Measurements from ENCODE around the gene SKI. TPM values are rescaled to one million over a fixed set of nuclear protein-coding genes. Genes with fewer than 3 reads are reported as not detected.

The SKI gene
- total and polyA plus RNA-seq, 2 donors (not counting 1 experiment from before 2014, with no cell fraction given) = 14.9 to 74.9 TPM

DNA sequence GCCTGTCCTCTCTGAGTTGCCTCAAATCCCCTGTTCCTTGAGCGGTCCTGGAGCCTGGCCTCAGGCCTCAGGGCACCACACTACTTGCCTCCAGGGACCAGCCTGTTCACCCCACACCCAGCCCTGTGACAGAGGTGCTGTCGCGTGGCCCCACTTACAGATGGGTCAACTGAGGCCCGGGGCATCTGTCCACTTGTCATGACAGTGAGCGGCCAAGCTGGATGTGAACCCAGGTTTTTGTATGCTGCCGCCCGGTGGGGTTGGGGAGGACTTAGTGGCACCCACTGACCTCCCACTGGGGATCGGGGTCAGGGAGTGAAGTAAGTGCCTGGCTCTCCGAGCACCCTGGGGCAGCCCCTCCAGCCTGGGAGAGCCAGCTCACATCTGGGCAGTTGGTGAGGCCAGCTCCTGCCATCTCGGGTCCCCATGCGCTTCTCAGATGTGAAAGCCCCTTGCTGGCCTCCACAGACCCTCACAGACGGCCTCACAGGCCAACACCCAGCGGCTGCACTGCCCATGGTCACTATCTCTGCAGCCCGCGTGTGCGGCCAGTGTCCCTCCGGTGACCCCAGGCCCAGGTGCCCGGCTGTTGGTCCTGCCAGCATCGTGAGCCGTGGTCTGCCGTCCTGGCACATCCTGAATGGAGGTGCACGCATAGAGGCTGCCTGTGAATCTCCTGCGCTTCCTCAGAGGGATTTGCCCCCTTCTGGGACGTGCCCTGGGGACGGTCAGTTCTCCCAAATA, 24.3 kb upstream of the SKI start:
- intact Hi-C loops (cut with micrococcal nuclease) = loop anchor here (2.0 kb wide), 2 partner anchors 15 to 383 kb away; partner anchors contain the start of gene PRXL2B
- peak overlapping the region; percentile 92 for H3K4me2 ChIP-seq (replicated peaks; ENCODE audit: low read depth, low read length, poor library complexity, severe bottlenecking)
- H3K27me3 Mint-ChIP-seq = no peaks in the 10 kb centered on the region
- peaks cover 41% of the 10 kb centered on the region for H3K4me1 Mint-ChIP-seq
- TF ChIP-seq EZH2 (IDR thresholded peaks at IDR 0.05; ENCODE audit: borderline replicate concordance, insufficient read depth, low read depth, low read length, poor library complexity, severe bottlenecking) = no peak
- peak overlapping the region; percentile 68 for H3K9ac ChIP-seq (ENCODE audit: low read length)
- H3K27me3 ChIP-seq (replicated peaks in 1 of 4; ENCODE audit: control extremely low read depth in 1 of 4, control insufficient read depth in 3 of 4, insufficient read depth in 4 of 4, low read length in 3 of 4) = no peaks in the 10 kb centered on the region
- ChIA-PET POLR2A (interaction anchor here (1.2 to 1.6 kb wide), 3 partner anchors 23 to 188 kb away, joined by 3 to 8 read pairs (median 6); partner anchors contain the start of genes MORN1 and RER1), CTCF (interaction anchor here (1.2 to 2.1 kb wide), 3 partner anchors 9 to 178 kb away, joined by 3 to 18 read pairs (median 6); partner anchors contain the start of gene FAAP20)
- H3K9me3 Mint-ChIP-seq (ENCODE audit: insufficient read depth) = no peaks in the 10 kb centered on the region
- DNase-seq = peak; percentile 39
- H3K4me3 Mint-ChIP-seq = peak overlapping the region; percentile 13
- peak overlapping the region in 3 of 5 experiments; percentile 50 to 68 (median 56) for H3K4me3 ChIP-seq (ENCODE audit: control extremely low read depth in 1 of 5, extremely low read depth in 1 of 5, insufficient read depth in 1 of 5, low read depth in 2 of 5, low read length in 4 of 5)
- H3K9me3 ChIP-seq (ENCODE audit: control extremely low read depth in 1 of 3, control insufficient read depth in 2 of 3, insufficient read depth in 1 of 3, low read length in 2 of 3) = peaks cover 0 to 3% (median 0%) of the 10 kb centered on the region in 3 donors
- no peaks in the 10 kb centered on the region for H3K36me3 ChIP-seq (replicated peaks in 1 of 2; ENCODE audit: control extremely low read depth in 1 of 2, control insufficient read depth in 1 of 2, extremely low read depth in 1 of 2, insufficient read depth in 2 of 2, low read length in 1 of 2)
- peaks cover 43 to 54% of the 10 kb centered on the region in 2 donors for H3K4me1 ChIP-seq (ENCODE audit: control insufficient read depth in 2 of 2, insufficient read depth in 2 of 2, low read length in 2 of 2)
- 90% methylated on average over 22 of the region's 25 CpGs for WGBS (ENCODE audit: insufficient coverage)
- H3K79me2 ChIP-seq (ENCODE audit: control insufficient read depth, insufficient read depth, low read length) = no peaks in the 10 kb centered on the region
- H3K27ac Mint-ChIP-seq = no peak overlapping the region
- no peaks in the 10 kb centered on the region for H4K20me1 ChIP-seq (ENCODE audit: control insufficient read depth, insufficient read depth, low read length, poor library complexity, severe bottlenecking)
- no peak for ATAC-seq (ENCODE audit: low read depth)
- H2AFZ ChIP-seq (ENCODE audit: insufficient read depth, low read depth, low read length, poor library complexity, severe bottlenecking) = no peak overlapping the region
- H3K27ac ChIP-seq (ENCODE audit: low read length in 2 of 2) = peak overlapping the region in 1 of 2 donors; percentile 55

DNA sequence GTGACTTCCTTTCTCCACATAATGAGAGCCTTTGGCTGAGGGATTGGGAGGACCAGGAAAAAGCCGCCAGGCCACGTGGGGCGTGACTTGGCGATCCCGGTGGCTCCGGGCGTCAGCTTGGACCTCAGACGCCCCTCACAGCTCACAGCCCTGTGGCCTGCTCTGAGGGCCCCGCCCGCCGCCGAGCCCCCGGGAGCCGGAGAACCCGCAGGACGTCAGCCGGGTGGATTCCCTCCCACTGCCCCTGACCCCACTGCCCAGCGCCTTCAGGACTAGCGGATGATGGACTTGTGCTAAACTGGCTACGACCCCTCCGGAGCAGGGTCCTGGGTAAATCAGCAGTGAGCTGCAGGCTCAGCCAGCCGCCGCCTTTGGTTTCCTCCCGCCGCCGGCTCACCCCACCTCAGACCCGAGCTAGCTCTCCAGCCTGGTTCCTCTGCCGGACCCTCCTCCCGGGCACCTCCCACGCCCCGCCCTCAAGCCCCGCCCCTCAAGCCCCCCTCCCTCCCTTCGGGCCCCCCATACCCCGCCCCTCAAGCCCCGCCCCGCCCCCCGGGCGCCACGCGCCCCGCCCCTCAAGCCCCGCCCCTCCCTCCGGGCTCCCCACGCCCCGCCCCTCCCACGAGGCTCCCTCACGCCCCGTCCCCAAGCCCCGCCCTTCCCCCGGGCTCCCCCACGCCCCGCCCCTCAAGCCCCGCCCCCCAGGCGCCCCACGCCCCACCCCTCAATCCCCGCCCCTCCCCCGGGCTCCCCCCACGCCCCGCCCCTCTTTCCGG, 23.5 kb upstream of the SKI start:
- Histone ChIP-seq H3K36me3 (replicated peaks in 1 of 2; ENCODE audit: control extremely low read depth in 1 of 2, control insufficient read depth in 1 of 2, extremely low read depth in 1 of 2, insufficient read depth in 2 of 2, low read length in 1 of 2) (no peaks in the 10 kb centered on the region), H4K20me1 (ENCODE audit: control insufficient read depth, insufficient read depth, low read length, poor library complexity, severe bottlenecking) (no peaks in the 10 kb centered on the region), H3K4me2 (replicated peaks; ENCODE audit: low read depth, low read length, poor library complexity, severe bottlenecking) (peak overlapping the region; percentile 92), H3K79me2 (ENCODE audit: control insufficient read depth, insufficient read depth, low read length) (no peaks in the 10 kb centered on the region), H3K4me1 (ENCODE audit: control insufficient read depth in 2 of 2, insufficient read depth in 2 of 2, low read length in 2 of 2) (peaks cover 35 to 47% of the 10 kb centered on the region in 2 donors), H3K4me3 (ENCODE audit: control extremely low read depth in 1 of 5, extremely low read depth in 1 of 5, insufficient read depth in 1 of 5, low read depth in 2 of 5, low read length in 4 of 5) (peak overlapping the region in 4 of 5 experiments; percentile 43 to 68 (median 53)), H2AFZ (ENCODE audit: insufficient read depth, low read depth, low read length, poor library complexity, severe bottlenecking) (peak overlapping the region; percentile 58), H3K9ac (ENCODE audit: low read length) (peak overlapping the region; percentile 68), H3K27ac (ENCODE audit: low read length in 2 of 2) (peak overlapping the region; percentile 36 to 59), H3K9me3 (ENCODE audit: control extremely low read depth in 1 of 3, control insufficient read depth in 2 of 3, insufficient read depth in 1 of 3, low read length in 2 of 3) (peaks cover 0 to 3% (median 0%) of the 10 kb centered on the region in 3 donors), H3K27me3 (replicated peaks in 1 of 4; ENCODE audit: control extremely low read depth in 1 of 4, control insufficient read depth in 3 of 4, insufficient read depth in 4 of 4, low read length in 3 of 4) (no peaks in the 10 kb centered on the region)
- POLR2A ChIA-PET = interaction anchor here (0.9 to 1.6 kb wide), 5 partner anchors 10 to 187 kb away, joined by 3 to 8 read pairs (median 4); partner anchors contain the start of genes FAAP20, MORN1 and RER1
- Mint-ChIP-seq H3K27ac (peak overlapping the region; percentile 56), H3K27me3 (no peaks in the 10 kb centered on the region), H3K4me3 (peak overlapping the region; percentile 73), H3K4me1 (peaks cover 33% of the 10 kb centered on the region), H3K9me3 (ENCODE audit: insufficient read depth) (no peaks in the 10 kb centered on the region)
- intact Hi-C loops (cut with micrococcal nuclease) = loop anchor here (1.0 to 5.0 kb wide), 6 partner anchors 9 to 382 kb away; partner anchors contain the start of gene PRXL2B
- CTCF ChIA-PET = interaction anchor here (1.0 to 2.1 kb wide), 3 partner anchors 9 to 180 kb away, joined by 3 to 18 read pairs (median 6); partner anchors contain the start of gene FAAP20
- TF ChIP-seq EZH2 (IDR thresholded peaks at IDR 0.05; ENCODE audit: borderline replicate concordance, insufficient read depth, low read depth, low read length, poor library complexity, severe bottlenecking) = no peak
- TF ChIP-seq, protein P1, sequence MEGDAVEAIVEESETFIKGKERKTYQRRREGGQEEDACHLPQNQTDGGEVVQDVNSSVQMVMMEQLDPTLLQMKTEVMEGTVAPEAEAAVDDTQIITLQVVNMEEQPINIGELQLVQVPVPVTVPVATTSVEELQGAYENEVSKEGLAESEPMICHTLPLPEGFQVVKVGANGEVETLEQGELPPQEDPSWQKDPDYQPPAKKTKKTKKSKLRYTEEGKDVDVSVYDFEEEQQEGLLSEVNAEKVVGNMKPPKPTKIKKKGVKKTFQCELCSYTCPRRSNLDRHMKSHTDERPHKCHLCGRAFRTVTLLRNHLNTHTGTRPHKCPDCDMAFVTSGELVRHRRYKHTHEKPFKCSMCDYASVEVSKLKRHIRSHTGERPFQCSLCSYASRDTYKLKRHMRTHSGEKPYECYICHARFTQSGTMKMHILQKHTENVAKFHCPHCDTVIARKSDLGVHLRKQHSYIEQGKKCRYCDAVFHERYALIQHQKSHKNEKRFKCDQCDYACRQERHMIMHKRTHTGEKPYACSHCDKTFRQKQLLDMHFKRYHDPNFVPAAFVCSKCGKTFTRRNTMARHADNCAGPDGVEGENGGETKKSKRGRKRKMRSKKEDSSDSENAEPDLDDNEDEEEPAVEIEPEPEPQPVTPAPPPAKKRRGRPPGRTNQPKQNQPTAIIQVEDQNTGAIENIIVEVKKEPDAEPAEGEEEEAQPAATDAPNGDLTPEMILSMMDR (IDR thresholded peaks at IDR 0.05) = no peak
- DNase-seq (peak; percentile 84), ATAC-seq (ENCODE audit: low read depth) (peak; percentile 52)
- 5% methylated on average over 25 of the region's 60 CpGs for WGBS (ENCODE audit: insufficient coverage)

All from B cell (primary cell).